Small intestine (tissue), 7 donors: Measurements from ENCODE around the gene BABAM2. TPM values are rescaled to one million over a fixed set of nuclear protein-coding genes. Genes with fewer than 3 reads are reported as not detected.

Experiments used
- DNase-seq, 2 donors: peaks; one replicate each; pipeline versions ENCODE4 v3.0.0 to v3.0.0-alpha.2; 2013
- FAIRE-seq: peaks from 2 replicates; lab custom pipeline; 2012; peaks lifted over from hg19 to GRCh38; lab: Jason Lieb, UNC
- H3K27ac ChIP-seq, 3 donors: one replicate each; pipeline ENCODE4 v1.5.1; 2013; ENCODE audit warnings: low read length in 2 of 3, mild to moderate bottlenecking in 2 of 3, control low read depth in 1 of 3, inconsistent platforms in 1 of 3, low read depth in 1 of 3, moderate library complexity in 1 of 3
- H3K27me3 ChIP-seq, 3 donors: one replicate each; pipeline ENCODE4 v1.6.1; 2013; ENCODE audit warnings: low read length in 3 of 3, inconsistent platforms in 1 of 3; ENCODE audit not compliant: control insufficient read depth in 3 of 3, insufficient read depth in 3 of 3
- H3K36me3 ChIP-seq, 3 donors: one replicate each; pipeline ENCODE4 v1.6.1; 2013; ENCODE audit warnings: low read length in 3 of 3, inconsistent platforms in 1 of 3, low read depth in 1 of 3, mild to moderate bottlenecking in 1 of 3, moderate library complexity in 1 of 3; ENCODE audit not compliant: control insufficient read depth in 3 of 3, insufficient read depth in 2 of 3
- H3K4me1 ChIP-seq, 3 donors: one replicate each; pipeline ENCODE4 v1.6.1; 2013; ENCODE audit warnings: low read length in 2 of 3, inconsistent platforms in 1 of 3, low read depth in 1 of 3, mild to moderate bottlenecking in 1 of 3, moderate library complexity in 1 of 3; ENCODE audit not compliant: control insufficient read depth in 3 of 3, insufficient read depth in 2 of 3
- H3K4me3 ChIP-seq, 3 donors: one replicate each; pipeline ENCODE4 v1.5.1; 2013; ENCODE audit warnings: low read length in 3 of 3, control low read depth in 1 of 3, inconsistent platforms in 1 of 3, low read depth in 1 of 3, mild to moderate bottlenecking in 1 of 3, moderate library complexity in 1 of 3
- H3K9me3 ChIP-seq, 2 donors: one replicate each; pipeline ENCODE4 v1.6.1; 2013; ENCODE audit warnings: low read depth in 1 of 2, low read length in 1 of 2; ENCODE audit not compliant: control insufficient read depth in 2 of 2, insufficient read depth in 1 of 2
- WGBS, 3 donors: extraction: QIAGEN DNeasy Blood & Tissue Kit; methylation state at CpG; one replicate each; pipeline ENCODE4 v1.1.7; 2013; 5-methylcytosine and 5-hydroxymethylcytosine counted together
- polyA plus RNA-seq, 4 donors: library from polyadenylated mRNA; stranded (reverse) in 3 of 4; unstranded in 1 of 4; fragments of 200-250 nt in 3 of 4; fragments of 120-200 nt in 1 of 4; gene quantifications; one replicate each; pipeline versions ENCODE4 v1.2.1 to v1.2.3, GENCODE V29; 2013
- donor health status: healthy with polysubstance abuse.
- donor health status: control.
- donor health status: control.
- donor health status: Bipolar disorder and iron deficiency.
- donor health status: healthy.

Gene BABAM2
- polyA plus RNA-seq, 4 donors, result 19.5 to 38.6 (median 21.5) TPM

DNA sequence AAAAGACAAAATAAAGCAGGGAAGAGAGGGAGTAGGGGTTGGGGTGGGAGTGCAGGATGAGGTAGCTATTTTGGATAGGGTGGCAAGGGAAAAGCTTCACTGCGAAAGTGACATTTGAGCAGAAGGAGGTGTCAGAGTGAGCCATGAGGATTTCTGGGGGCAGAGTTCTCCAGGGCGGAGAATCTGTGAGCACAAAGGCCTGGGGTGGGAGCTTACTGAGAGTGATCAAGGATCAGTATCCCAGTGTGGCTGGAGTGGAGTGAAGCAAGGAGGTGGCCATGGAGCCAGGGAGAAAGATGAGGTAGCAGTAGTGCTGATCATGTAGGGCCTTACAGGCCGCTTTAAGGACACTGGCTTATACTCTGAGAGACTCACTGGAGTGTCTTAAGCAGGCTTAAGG, 291.3 kb downstream of the BABAM2 start:
- H3K9me3 ChIP-seq, result peaks cover 0 to 4% of the 10 kb centered on the region in 2 donors
- DNase-seq, result peak; percentile 18 to 43

DNA sequence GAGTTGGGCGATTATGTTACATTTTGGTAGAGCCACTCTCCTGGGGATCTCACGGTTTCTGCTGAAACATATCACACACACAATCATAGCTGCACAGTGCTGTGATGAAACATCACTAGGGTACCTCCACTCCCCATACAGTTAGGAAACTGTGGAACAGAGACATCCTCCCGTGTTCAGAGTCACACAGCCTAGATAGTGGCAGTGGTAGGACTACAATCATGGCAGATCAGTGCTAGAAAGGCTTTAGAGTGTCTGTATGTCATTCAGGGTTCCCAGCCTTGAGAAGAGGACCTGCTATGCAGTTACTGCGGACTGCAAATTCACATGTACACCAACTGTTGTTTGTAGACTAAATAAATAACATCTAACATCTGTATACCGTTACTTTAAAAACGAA, 291.8 kb downstream of the BABAM2 start:
- DNase-seq (no peak), FAIRE-seq (no peak)
- no peak overlapping the region for H3K27ac ChIP-seq
- peaks cover 0 to 5% (median 0%) of the 10 kb centered on the region in 3 donors for H3K4me1 ChIP-seq
- WGBS, 3 donors, result 78 to 84% (median 81%) methylated on average over 6 of the region's 6 CpGs
- no peaks in the 10 kb centered on the region for H3K9me3 ChIP-seq
- no peak overlapping the region for H3K4me3 ChIP-seq
- H3K36me3 ChIP-seq, result no peaks in the 10 kb centered on the region
- H3K27me3 ChIP-seq, result no peaks in the 10 kb centered on the region

More for the DNA sequence above, 291.3 kb downstream of the BABAM2 start:
- 88 to 96% (median 96%) methylated on average over 3 of the region's 3 CpGs for WGBS, 3 donors
- Histone ChIP-seq H3K27ac (no peak overlapping the region), H3K27me3 (no peaks in the 10 kb centered on the region), H3K36me3 (no peaks in the 10 kb centered on the region), H3K4me1 (peaks cover 0 to 5% (median 0%) of the 10 kb centered on the region in 3 donors), H3K4me3 (no peak overlapping the region)
- FAIRE-seq, result no peak

DNA sequence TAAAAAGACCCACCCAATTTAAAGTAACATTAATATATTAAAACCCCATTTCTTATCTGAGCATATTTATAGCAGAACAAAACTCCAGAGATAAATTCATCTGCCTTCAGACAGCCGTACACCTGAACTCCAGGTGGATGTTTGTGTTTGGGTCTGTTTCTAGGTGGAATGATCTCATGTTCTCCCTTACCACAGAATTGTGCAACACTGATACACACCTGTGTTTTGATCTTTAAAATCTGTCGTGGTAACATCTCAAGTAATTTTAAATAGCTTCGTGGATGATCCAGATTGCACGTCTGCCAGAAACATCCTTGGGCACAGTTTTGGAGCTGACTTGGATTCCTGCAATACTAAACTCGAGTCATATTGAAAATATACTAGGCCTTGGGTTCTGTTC, 294.6 kb downstream of the BABAM2 start:
- Histone ChIP-seq H3K4me1 (peaks cover 0 to 5% (median 0%) of the 10 kb centered on the region in 3 donors), H3K27ac (no peak overlapping the region), H3K36me3 (no peaks in the 10 kb centered on the region), H3K9me3 (peaks cover 0 to under 1% of the 10 kb centered on the region in 2 donors), H3K27me3 (no peaks in the 10 kb centered on the region), H3K4me3 (no peak overlapping the region)
- WGBS, 3 donors, result 51 to 71% (median 57%) methylated on average over 5 of the region's 5 CpGs
- no peak for FAIRE-seq
- DNase-seq, result no peak

DNA sequence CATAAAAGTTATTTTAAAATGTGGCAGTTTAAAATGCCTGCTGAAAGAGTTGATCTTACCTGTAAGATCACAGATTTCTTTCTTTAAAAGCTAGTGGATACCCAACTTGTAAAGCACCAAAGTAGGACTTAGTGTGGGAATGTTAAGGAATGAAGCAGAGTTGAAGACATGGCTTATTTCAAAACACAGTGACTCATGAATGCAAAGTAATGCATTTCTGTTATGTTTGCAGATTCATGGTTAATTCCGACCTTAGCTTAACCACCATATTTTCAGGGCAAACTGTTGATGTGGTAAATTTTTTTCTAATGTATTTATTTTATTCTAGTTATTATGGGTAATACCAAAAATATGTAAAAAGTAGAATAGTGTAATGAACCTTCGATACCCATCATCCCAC, 295.4 kb downstream of the BABAM2 start:
- no peak for FAIRE-seq

DNA sequence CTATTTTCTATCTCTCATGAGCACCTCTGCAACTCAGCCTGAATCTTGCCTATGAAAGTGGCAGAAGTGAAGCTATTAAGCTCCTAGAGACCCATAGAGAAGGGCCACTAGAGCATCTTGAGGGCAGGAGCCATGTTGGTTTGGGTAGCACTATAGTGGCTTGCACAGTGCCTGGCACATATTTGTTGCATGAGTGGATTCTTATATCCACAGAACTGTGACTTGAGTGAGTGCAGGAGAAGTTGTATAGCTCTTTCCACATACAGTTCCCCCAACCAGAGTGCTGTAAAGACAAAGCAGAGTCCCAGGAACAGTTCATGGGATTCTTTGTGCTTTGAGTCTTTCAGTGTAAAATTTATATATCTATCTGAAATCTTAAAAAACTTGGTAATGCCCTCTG, 296.7 kb downstream of the BABAM2 start:
- H3K36me3 ChIP-seq, result no peaks in the 10 kb centered on the region
- no peaks in the 10 kb centered on the region for H3K4me1 ChIP-seq
- FAIRE-seq (no peak), DNase-seq (no peak)
- no peak overlapping the region for H3K4me3 ChIP-seq
- H3K9me3 ChIP-seq, result peaks cover 0 to 4% of the 10 kb centered on the region in 2 donors
- no peak overlapping the region for H3K27ac ChIP-seq
- no peaks in the 10 kb centered on the region for H3K27me3 ChIP-seq

More for the DNA sequence above, 295.4 kb downstream of the BABAM2 start:
- Histone ChIP-seq H3K4me1 (peaks cover 0 to 5% (median 0%) of the 10 kb centered on the region in 3 donors), H3K27me3 (no peaks in the 10 kb centered on the region), H3K36me3 (no peaks in the 10 kb centered on the region), H3K27ac (no peak overlapping the region), H3K4me3 (no peak overlapping the region), H3K9me3 (peaks cover 0 to 4% of the 10 kb centered on the region in 2 donors)
- 85 to 93% (median 90%) methylated on average over 2 of the region's 2 CpGs for WGBS, 3 donors
- no peak for DNase-seq

DNA sequence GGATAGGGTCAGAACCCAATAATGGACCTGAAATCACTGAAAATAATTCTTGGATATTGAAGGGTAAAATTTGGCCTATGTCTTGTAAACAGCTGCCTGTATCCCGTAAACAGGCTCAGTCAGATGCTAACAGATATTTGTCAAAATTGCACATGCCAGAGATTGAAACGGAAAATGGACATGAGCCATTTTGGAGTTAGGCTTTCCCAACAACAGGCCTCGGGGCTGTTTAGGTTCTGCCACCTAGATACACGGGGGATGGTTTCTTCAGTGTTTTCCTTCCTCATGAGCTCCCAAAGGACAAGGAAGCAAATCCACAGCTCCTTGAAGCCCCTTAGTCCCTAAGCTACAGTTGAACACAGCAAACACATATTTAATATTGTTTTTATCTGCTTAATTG, 297.9 kb downstream of the BABAM2 start:
- H3K27me3 ChIP-seq, result no peaks in the 10 kb centered on the region
- H3K4me1 ChIP-seq, result no peaks in the 10 kb centered on the region
- peaks cover 0 to 4% of the 10 kb centered on the region in 2 donors for H3K9me3 ChIP-seq
- FAIRE-seq (no peak), DNase-seq (no peak)
- H3K36me3 ChIP-seq, result no peaks in the 10 kb centered on the region
- no peak overlapping the region for H3K27ac ChIP-seq
- H3K4me3 ChIP-seq, result no peak overlapping the region
- WGBS, 3 donors, result 77 to 98% (median 92%) methylated on average over 4 of the region's 4 CpGs

DNA sequence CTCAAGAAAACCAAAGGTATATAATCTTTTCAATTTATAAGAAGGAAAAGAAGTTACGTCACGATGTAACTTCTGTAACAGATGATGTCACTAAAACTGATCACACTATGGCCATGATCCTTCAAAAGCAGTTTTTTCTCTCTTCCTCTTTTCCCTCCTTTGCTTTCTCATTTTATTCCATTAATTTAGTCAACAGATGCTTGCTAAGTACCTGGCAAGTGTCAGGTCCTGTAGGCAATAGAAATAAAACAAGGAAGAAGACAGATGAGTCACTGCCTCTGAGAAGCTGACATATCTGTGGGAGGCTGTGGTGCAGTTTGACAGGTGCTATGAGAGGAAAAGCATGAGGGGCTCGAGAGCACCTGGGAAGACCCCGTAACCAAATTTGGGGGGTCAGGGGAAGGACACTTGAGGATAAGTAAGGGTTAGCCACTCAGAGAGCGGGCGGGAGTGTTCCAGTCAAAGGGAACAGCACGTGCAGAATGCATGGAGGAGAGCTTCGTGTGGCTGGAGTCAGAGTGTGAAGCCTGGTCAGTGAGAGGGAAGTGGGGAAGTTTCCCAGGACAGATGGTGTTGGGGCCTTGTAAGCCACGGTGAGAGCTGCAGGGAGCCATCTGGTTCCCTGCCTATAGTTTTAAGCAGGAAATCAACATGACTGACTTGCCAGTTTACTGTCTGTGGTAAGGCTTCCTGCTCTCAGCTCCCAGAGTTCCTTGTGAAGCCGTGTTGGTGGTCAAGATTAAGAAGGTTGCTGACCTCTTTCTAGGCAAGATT, 303.3 kb downstream of the BABAM2 start:
- Histone ChIP-seq H3K27ac (no peak overlapping the region), H3K9me3 (peaks cover 0 to 4% of the 10 kb centered on the region in 2 donors), H3K4me1 (peaks cover 0 to 4% (median 3%) of the 10 kb centered on the region in 3 donors), H3K36me3 (peaks cover 0 to 4% (median 0%) of the 10 kb centered on the region in 3 donors), H3K27me3 (no peaks in the 10 kb centered on the region), H3K4me3 (no peak overlapping the region)
- FAIRE-seq, result no peak
- no peak for DNase-seq
- 74 to 88% (median 86%) methylated on average over 10 of the region's 10 CpGs for WGBS, 3 donors

DNA sequence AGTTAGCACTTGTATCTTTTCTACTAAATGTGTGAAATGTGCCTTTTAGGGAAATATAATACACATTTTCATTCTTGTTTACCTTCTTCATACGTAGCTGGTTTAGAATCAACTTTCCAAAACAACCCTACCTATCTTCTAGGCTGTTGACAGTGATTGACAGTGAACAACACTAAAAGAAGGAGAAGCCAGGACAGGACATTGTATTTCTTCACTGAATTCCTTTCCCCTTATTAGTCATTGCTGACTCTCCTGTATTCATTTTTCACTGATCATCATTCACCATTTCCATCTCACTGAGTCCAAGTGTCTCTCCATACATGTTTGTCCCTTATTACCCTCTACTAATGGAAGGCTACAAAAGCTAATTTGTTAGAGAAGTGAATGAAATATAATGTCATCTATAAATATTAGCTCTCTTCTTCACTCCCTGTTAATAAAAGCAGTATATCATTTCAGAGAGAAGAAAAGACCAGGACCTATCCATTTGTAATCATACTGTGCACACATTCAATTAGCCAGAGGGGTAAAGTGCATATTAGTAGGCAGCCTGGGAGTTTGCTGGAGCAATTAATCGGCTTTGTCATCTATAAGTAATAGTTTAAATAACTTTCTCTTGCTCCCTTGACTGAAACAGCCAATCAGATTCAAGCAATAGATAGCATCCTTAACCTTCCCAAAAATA, 309.6 kb downstream of the BABAM2 start:
- DNase-seq (peak in 1 of 2 donors; percentile 47), FAIRE-seq (no peak)
- 65 to 87% (median 72%) methylated on average over 2 of the region's 2 CpGs for WGBS, 3 donors
- no peak overlapping the region for H3K27ac ChIP-seq
- no peaks in the 10 kb centered on the region for H3K9me3 ChIP-seq
- peaks cover 0 to 10% (median 3%) of the 10 kb centered on the region in 3 donors for H3K4me1 ChIP-seq
- no peaks in the 10 kb centered on the region for H3K27me3 ChIP-seq
- H3K36me3 ChIP-seq, result no peaks in the 10 kb centered on the region
- no peak overlapping the region for H3K4me3 ChIP-seq
